DMS53 treated with DMSO at 0.1 percent for 48 hours (cell line): ENCODE results near the gene TMEM52B.
"Not testable (repeated sequence)": the region's sequence is repeated elsewhere in the genome, so short reads cannot be mapped to it uniquely, and the experiment has no call there.

Source experiments
- DNase-seq: peaks from one replicate; lab custom pipeline; 2025; ENCODE audit not compliant: unreplicated experiment; lab: John Stamatoyannopoulos, UW

The TMEM52B gene

DNA sequence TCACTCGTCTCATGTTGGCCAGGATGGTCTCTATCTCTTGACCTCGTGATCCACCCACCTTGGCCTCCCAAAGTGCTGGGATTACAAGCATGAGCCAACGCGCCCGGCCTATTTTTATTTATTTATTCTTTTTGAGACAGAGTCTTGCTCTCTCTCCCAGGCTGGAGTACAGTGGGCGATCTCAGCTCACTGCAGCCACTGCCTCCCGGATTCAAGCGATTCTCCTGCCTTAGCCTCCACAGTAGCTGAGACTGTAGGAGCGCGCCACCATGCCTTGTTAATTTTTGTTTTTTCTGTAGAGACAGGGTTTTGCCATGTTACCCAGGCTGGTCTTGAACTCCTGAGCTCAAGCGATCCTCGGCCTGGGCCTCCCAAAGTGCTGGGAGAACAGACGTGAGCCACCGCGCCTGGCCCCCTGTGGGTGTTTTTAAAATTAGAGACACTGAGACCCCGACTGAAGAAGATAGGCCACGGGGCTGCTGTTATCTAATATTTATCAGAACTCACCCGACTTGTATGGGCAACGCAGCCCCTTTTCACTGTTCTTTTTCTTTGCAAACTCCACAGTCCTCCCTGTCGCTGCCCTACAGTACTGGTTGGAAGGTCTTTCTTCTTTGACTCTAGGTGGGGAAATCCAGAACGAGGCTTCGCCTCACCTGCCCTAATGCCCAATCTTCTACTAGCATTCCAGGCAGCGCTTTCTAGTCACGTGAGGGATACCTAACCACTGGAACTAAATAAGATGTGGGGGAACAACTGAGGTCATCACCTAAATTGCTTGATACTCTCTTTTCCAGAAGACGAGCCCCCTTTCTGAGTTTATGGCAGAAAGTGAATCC lies 32.5 kb downstream of the TMEM52B start:
- DNase-seq: no peak

DNA sequence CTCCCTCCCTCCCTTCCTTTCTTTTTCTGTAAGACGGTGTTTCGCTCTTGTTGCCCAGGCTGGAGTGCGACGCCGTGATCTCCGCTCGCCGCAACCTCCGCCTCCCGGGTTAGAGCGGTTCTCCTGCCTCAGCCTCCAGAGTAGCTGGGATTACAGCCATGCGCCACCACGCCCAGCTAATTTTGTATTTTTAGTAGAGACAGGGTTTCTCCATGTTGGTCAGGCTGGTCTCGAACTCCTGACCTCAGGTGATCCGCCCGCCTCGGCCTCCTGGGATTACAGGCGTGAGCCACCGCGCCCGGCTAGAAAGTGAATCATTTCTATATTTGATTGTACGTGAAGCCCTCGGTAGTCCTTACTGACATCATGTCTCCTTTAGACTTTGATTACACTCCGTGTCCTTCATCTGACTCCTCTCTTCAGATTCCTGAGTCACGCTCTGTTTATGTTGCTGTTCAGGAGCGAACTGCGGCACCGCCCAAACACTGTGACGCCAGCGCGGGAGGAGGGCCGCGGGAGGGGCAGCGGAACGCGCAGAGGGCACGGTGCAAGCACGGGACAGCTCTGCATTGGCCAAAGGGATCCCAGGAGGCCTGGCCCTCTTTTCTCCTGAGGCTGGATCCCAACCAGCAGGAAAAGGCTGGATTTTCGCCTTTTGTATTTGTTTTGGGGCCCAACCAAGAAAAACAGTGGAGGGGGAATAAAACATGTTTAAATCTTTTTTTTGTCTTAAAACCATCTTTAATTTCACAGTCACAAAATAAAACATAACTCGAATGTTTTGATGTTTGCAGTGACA lies 33.3 kb downstream of the TMEM52B start:
- DNase-seq: peak; percentile 100

DNA sequence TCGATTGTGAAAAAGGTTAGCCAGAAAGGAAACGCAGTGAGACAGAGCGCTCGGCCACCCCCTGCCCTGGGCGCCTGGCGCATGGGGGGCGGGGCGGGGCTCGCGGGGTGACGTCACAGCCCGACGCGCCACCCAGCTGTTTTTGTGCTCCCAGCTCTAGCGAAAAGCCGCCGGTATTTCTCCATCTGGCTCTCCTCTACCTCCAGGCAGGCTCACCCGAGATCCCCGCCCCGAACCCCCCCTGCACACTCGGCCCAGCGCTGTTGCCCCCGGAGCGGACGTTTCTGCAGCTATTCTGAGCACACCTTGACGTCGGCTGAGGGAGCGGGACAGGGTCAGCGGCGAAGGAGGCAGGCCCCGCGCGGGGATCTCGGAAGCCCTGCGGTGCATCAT lies 33.9 kb downstream of the TMEM52B start, which contains the start of gene GABARAPL1:
TSS of gene GABARAPL1 (plus strand) at position 139 of the 393 bp plus-strand sequence. CDS start at position 392, 253 bp downstream.
- peak; percentile 97 for DNase-seq

DNA sequence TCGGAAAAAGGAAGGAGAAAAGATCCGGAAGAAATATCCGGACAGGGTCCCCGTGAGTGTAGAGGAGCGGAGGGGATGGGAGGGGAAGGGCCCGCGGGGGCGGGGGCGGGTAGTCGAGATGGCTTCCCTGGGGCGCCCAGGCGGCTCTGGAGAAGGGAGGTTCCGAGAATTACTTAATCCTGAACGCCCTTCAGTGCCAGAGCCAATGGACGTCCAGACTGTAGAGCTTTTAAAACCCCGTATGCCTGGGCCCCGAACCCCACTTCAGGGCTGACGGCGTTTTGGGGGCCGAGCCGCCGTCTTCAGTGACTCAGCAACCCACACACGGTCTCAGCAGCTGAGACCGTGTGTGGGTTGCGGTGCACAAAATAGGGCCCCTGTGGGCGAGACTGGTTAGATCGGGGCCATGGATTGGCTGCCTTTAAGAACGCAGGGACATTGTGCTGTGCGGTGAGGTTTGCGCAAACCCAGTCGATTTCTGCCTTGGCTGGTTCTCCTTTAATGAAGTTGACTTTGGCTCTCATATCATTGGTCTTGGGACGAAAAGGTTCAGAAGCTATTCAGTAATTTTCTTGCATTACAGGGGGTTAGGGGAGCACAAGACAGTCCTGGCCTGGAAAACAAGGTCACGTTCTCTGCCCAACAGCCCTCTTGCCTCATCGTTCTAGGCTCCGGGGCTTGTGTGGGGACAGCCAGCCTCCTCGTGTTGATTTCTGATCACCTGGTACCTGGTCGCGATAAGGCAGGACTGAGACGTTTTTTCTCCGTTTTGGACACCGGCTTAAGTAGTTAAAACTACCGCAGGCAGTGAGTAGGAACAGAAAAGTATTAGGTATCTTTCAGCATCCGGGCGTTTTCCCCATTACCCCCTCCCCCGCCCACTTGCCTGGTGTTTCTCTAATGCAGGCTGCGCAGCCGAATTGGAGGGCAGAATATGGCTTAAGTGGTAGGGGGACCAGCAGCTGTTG lies 34.6 kb downstream of the TMEM52B start:
- peak; percentile 76 for DNase-seq

DNA sequence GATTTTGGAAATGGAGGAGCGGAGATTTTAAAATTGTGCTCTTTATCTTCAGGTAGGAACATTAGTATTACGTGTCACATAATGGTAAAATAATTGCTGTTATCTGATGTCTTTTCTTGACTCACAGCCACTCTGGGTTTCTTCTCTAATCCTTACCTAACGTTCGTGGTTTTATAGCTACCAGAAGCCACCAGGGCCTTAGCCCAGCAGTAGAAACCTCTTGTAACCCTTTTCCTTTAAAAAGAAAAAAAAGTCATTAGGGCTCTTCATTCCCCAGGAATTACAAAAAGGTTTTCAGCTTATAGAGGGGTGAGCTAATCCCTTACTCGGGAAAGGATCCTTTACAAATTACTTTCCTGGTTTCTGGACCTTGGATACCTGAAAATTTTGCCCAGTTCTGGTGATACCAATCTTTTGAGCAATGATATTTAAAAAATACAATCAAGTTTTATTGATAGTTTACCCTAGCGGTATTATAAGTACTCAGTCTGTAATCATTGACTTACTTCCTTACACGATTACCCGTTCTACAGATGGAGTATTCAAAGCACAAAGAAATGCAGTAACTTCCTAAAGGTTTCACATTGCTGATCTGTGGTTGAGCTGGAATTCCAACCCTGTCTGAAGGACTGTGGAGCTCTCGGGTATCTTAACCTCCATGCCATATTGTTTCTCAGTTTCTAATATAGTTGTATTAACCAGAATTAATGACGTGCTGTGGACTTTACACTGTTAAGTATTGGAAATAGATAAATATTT lies 35.5 kb downstream of the TMEM52B start:
- no peak for DNase-seq

DNA sequence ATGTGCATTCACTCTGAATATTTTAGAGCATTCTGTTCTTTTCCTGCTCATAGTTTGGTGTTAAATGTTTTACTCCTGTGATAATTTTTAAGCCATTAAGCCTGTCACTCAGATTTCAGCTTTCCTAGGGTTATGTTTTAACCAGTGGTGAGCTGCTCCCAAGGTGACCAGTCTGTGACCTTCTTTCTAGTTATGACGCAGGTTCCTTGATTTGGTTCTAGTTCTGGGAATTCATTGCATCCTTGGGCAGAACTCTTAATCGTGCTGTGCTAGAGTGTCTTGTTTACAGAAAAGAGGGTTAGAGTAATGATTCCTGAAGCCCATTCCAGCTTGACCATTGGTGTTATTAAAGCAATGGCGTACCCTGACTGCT lies 36.0 kb downstream of the TMEM52B start:
- DNase-seq: no peak

DNA sequence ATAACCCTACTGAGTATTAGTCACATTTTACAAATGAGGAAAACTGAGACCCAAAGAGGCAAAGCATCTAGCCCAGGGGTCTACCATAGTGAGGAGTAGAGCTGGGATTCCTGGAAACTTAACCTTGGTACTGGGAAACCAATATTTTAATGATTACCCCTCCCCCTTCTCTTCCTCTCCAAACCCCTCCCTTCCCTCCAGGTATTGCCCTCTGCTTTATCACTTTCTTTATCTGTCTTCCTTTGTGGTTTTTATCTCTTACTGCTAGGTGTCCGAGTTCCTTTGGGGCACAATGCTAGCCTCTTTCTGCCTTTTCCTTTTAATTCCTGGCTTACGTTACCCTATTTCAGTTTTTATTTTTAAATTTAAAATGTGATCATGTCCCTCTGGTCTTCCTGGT lies 36.6 kb downstream of the TMEM52B start:
- DNase-seq: no peak

DNA sequence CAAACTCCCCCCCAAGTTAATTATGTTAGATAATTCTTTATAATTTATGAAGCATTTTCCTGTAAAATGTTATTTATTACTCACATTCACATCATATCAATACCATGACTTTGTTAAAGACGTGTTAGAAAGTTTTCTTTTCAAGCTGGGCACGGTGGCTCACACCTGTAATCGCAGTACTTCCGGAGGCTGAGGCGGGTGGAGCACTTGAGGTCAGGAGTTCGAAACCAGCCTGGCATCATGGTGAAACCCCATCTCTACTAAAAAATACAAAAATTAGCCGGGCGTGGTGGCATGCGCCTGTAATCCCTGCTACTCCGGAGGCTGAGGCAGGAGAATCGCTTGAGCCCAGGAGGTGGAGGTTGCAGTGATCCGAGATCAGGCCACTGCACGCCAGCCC lies 37.1 kb downstream of the TMEM52B start:
- DNase-seq: not testable (repeated sequence)

DNA sequence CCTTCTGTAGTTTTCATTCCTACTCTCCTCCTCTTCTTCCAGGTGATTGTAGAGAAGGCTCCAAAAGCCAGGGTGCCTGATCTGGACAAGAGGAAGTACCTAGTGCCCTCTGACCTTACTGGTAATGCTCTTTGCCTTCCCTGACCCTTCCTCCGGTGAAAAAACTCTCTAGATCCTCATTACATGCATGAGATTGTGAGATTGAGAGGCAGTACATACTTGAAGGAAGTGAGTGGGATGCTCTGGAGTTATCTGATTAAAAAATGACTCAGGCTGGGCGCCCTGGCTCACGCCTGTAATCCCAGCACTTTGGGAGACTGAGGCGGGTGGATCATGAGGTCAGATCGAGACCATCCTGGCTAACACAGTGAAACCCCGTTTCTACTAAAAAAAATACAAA lies 39.2 kb downstream of the TMEM52B start:
- DNase-seq: no peak

DNA sequence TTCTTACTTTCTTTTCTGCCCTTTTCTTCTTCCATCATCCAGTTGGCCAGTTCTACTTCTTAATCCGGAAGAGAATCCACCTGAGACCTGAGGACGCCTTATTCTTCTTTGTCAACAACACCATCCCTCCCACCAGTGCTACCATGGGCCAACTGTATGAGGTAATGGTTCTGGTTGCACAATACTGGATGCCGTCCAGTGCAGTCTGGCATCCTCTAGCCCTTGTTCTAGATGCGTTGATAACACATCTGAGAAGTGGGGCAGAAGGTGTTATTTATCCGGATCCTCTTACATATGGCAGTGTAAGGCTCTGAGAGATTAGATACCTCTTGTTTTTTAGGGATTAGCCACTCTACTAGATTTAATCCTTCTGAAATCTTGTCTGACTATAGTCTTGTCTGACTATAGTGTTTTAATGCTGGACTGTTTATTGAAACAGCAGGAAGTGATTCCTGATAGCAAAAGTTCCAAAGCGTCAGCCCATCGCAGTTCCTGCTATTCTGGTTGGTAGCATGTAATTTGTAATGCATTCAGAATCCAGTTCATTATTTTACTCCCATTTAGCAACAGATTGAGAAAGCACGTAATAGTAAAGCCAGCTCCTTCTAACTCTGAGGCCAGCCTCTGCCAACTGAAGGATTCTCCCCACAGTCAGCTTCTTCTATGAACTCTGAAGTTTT lies 41.7 kb downstream of the TMEM52B start:
- DNase-seq: no peak

DNA sequence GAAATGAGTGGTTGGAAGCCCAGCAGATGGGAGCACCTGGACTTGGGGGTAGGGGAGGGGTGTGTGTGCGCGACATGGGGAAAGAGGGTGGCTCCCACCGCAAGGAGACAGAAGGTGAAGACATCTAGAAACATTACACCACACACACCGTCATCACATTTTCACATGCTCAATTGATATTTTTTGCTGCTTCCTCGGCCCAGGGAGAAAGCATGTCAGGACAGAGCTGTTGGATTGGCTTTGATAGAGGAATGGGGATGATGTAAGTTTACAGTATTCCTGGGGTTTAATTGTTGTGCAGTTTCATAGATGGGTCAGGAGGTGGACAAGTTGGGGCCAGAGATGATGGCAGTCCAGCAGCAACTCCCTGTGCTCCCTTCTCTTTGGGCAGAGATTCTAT lies 43.0 kb downstream of the TMEM52B start:
- no peak for DNase-seq

DNA sequence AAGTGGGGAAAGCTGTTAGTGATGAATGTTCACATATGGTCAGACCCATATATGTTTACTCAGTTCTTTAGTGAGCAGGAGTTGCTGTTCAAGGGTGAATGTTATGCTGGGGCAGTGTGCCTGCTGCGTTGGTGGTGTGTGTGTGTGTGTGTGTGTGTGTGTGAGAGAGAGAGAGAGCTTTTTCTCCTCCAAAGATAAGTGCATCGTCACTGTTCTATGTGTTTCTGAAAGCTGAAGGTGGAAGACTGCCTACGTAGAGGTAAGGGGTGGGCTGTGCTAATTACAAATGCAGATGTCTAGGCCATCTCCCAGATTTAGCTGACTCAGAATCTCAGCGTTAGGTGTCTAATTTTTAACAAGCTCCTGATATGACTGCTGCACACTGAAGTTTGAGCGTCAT lies 44.4 kb downstream of the TMEM52B start:
- DNase-seq: no peak

DNA sequence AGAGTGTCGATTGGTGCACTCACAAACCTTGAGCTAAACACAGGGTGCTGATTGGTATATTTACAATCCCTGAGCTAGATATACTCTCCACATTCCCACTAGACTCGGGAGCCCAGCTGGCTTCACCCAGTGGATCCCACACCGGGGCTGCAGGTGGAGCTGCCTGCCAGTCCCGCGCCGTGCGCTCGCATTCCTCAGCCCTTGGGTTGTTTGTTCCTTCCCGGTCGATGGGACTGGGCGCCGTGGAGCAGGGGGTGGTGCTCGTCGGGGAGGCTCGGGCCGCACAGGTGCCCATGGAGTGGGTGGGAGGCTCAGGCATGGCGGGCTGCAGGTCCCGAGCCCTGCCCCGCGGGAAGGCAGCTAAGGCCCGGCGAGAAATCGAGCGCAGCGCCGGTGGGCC lies 46.6 kb downstream of the TMEM52B start:
- DNase-seq: not testable (repeated sequence)

DNA sequence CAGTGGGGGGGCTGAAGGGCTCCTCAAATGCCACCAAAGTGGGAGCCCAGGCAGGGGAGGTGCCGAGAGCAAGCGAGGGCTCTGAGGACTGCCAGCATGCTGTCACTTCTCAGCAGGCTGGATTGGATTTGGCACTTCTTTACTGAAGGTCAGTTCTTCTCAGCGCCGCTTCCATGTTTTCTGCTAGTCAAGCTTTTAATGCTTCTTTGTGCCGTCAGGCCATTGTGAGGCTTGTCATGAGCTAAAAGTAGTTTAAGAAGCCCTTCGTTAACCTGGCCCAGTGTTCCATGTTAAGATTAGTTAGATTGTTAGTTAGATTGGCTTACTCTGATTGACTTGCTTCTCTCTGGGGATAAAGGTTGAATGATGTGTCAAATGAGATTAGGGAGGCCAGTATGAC lies 47.3 kb downstream of the TMEM52B start:
- no peak for DNase-seq

DNA sequence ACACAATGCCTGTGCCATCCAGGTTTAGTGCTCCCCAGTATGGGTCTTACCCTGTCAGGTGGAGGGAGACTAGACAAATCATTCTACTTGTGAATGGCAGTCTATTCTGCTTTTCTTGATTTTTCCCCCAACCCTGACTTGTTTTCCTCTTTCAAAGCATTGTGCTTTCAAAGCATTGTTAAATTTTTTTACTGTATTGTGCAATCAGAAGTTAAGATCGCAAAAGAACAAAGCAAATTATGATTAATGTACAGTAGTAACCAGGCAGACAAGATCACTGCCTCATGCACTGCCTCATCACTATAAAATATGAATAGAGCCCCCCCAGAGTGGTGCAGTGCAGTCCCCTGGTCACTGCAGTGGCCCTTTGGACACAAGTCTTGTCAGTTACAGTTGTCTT lies 47.9 kb downstream of the TMEM52B start:
- DNase-seq: no peak

DNA sequence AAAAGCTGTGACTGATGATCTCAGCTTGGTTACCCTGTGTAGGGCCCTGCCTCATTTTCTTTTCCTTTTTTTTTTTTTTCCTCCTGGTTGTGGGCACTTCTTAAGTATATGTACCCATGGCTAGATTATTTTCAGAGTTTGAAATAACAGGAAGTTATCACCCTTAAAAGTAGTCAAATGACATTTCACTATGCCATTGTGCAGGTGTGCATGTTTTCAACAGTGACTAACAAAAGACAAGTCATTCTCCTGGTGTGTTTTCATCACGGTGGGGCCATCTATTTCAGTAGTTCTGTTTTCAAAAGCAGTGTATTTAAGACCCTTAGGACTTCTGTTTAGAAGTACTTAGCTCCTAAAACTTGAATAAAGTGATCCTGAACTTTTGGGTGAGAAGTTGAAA lies 48.8 kb downstream of the TMEM52B start:
- DNase-seq: no peak

DNA sequence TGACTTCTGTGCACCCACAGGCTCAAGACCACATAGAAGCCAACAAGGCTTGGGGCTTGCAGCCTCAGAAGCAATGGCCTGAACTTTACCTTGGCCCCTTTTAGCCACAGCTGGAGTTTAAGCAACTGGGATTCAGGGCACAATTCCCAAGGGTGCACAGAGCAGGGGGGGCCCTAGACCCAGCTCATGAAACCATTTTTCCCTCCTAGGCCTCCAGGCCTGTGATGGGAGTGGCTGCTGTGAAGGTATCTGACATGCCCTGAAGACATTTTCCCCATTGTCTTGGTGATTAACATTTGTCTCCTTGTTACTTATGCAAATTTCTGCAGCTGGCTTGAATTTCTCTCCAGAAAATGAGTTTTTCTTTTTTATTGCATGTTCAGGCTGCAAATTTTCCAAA lies 55.7 kb downstream of the TMEM52B start:
- DNase-seq: no peak

DNA sequence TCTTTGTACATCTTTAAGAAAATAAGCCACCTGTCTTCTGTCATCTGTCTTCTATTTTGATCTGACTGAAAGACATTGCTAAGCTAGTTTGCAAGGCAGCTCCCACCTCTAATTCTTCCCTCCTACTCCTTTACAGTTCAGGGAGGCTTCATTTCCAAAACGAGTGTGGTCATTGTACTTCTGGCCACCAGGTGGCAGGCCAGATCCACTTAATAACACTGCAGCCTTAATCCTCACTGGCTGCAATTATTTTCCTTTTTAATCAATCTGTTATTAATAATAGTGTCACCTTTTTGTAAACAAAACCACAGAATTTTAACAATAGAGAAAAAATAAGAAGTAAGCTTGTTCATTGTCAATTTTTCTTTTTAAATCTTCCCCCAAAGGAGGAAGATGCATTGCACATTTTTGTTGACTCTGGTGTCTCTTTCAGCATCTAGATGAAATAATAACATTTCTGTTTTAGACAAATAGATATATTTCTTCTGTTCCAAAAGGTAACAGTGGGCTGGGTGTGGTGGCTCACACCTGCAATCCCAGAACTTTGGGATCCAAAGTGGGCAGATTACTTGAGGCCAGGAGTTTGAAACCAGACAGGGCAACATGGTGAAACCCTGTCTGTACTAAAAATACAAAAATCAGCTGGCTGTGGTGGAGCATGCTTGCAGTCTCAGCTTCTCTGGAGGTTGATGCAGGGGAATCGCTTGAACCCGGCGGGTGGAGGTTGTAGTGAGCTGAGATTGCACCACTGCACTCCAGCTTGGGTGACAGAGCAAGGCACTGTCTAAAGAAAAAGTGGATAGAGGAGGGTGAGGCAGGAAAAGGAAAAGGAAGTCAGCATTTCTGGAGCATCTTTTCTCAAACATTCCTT lies 57.2 kb downstream of the TMEM52B start:
- DNase-seq: peak; percentile 68

DNA sequence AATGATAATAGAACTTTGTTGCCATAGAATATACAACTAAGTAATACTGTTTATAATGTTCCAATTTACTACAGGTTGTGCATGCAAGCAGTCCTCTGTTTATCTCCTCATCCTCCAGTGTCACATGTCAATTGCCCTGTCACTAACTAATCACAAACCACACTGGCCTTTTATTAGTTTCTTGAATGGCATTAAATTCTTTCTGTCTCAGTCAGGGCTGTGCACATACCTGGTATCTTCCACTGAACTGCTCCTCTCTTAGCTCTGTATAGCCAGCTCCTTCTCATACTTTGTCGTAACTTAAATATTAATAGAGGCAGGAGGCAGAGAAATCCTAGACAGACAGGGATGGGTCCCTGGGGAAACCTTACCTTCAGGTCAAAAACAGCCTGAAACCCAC lies 57.9 kb downstream of the TMEM52B start:
- DNase-seq: no peak
